ENCODE measurements around the gene DHRS7. TPM values are rescaled to one million over a fixed set of nuclear protein-coding genes. Genes with fewer than 3 reads are reported as not detected.
"Not testable (repeated sequence)": the region's sequence is repeated elsewhere in the genome, so short reads cannot be mapped to it uniquely, and the experiment has no call there.

DHRS7 gene
- total RNA-seq, 6 experiments from 2014 or later, result 50.0 to 75.0 (median 54.1) TPM

GRCh38 chr14:60102389-60102788 is 62.8 kb downstream of the DHRS7 start:
- peak overlapping the region; percentile 48 for H3K4me3 Mint-ChIP-seq
- DNase-seq, result peak; percentile 78
- H3K27ac Mint-ChIP-seq, result peak overlapping the region; percentile 86
- H3K9me3 Mint-ChIP-seq, result no peaks in the 10 kb centered on the region
- H3K36me3 Mint-ChIP-seq (ENCODE audit: low read depth), result peaks cover 28% of the 10 kb centered on the region
- TF ChIP-seq CTCF (IDR thresholded peaks at IDR 0.05), result no peak
- peaks cover 1% of the 10 kb centered on the region for H3K27me3 Mint-ChIP-seq (ENCODE audit: insufficient read depth)
- peaks cover 64% of the 10 kb centered on the region for H3K4me1 Mint-ChIP-seq (ENCODE audit: low read depth)

GRCh38 chr14:60101786-60102185 is 63.4 kb downstream of the DHRS7 start:
- Mint-ChIP-seq H3K4me3 (peak overlapping the region; percentile 44), H3K27me3 (ENCODE audit: insufficient read depth) (peaks cover 1% of the 10 kb centered on the region), H3K36me3 (ENCODE audit: low read depth) (peaks cover 29% of the 10 kb centered on the region), H3K27ac (peak overlapping the region; percentile 86), H3K4me1 (ENCODE audit: low read depth) (peaks cover 70% of the 10 kb centered on the region), H3K9me3 (no peaks in the 10 kb centered on the region)
- DNase-seq, result no peak
- TF ChIP-seq CTCF (IDR thresholded peaks at IDR 0.05), result no peak

- peaks cover 30% of the 10 kb centered on the region for H3K36me3 Mint-ChIP-seq (ENCODE audit: low read depth)
Measured at GRCh38 chr14:60099855-60100254, 65.3 kb downstream of the DHRS7 start.

GRCh38 chr14:60097974-60098373 is 67.2 kb downstream of the DHRS7 start:
- H3K9me3 Mint-ChIP-seq, result no peaks in the 10 kb centered on the region
- H3K4me3 Mint-ChIP-seq, result no peak overlapping the region
- H3K27ac Mint-ChIP-seq, result peak overlapping the region; percentile 51
- no peaks in the 10 kb centered on the region; the same call in 1 of the 2 replicates for H3K27me3 Mint-ChIP-seq (ENCODE audit: insufficient read depth)
- H3K4me1 Mint-ChIP-seq (ENCODE audit: low read depth), result peaks cover 72% of the 10 kb centered on the region
- no peak for DNase-seq
- peaks cover 39% of the 10 kb centered on the region for H3K36me3 Mint-ChIP-seq (ENCODE audit: low read depth)
- TF ChIP-seq CTCF (IDR thresholded peaks at IDR 0.05), result no peak

More at GRCh38 chr14:60099855-60100254, 65.3 kb downstream of the DHRS7 start:
- H3K4me3 Mint-ChIP-seq; DNase-seq; H3K9me3 Mint-ChIP-seq; H3K27me3 Mint-ChIP-seq (ENCODE audit: insufficient read depth): not testable (repeated sequence)
- Mint-ChIP-seq H3K27ac (peak overlapping the region; percentile 31; the same call in 1 of the 2 replicates), H3K4me1 (ENCODE audit: low read depth) (peaks cover 70% of the 10 kb centered on the region)

- DNase-seq, result peak; percentile 62
- Mint-ChIP-seq H3K9me3 (no peaks in the 10 kb centered on the region), H3K27ac (peak overlapping the region; percentile 97), H3K36me3 (ENCODE audit: low read depth) (peaks cover 44% of the 10 kb centered on the region), H3K4me3 (peak overlapping the region; percentile 97), H3K27me3 (ENCODE audit: insufficient read depth) (no peaks in the 10 kb centered on the region; the same call in 1 of the 2 replicates), H3K4me1 (ENCODE audit: low read depth) (peaks cover 55% of the 10 kb centered on the region)
- TF ChIP-seq CTCF (IDR thresholded peaks at IDR 0.05), result no peak
Measured at GRCh38 chr14:60095781-60096450, 69.3 kb downstream of the DHRS7 start.

GRCh38 chr14:60095231-60095630 is 70.0 kb downstream of the DHRS7 start:
- no peak for DNase-seq
- H3K27me3 Mint-ChIP-seq (ENCODE audit: insufficient read depth), result no peaks in the 10 kb centered on the region; the same call in 1 of the 2 replicates
- H3K4me3 Mint-ChIP-seq, result peak overlapping the region; percentile 97
- H3K9me3 Mint-ChIP-seq, result no peaks in the 10 kb centered on the region
- H3K27ac Mint-ChIP-seq, result peak overlapping the region; percentile 97
- peaks cover 40% of the 10 kb centered on the region for H3K36me3 Mint-ChIP-seq (ENCODE audit: low read depth)
- TF ChIP-seq CTCF (IDR thresholded peaks at IDR 0.05), result no peak
- H3K4me1 Mint-ChIP-seq (ENCODE audit: low read depth), result peaks cover 56% of the 10 kb centered on the region
